NCI-H2107 treated with DMSO at 0.1 percent for 48 hours (cell line): ENCODE results near the gene NRAP.

Experiments
- DNase-seq: peaks from one replicate; lab custom pipeline; 2025; ENCODE audit not compliant: unreplicated experiment; lab: John Stamatoyannopoulos, UW

The NRAP gene, protein sequence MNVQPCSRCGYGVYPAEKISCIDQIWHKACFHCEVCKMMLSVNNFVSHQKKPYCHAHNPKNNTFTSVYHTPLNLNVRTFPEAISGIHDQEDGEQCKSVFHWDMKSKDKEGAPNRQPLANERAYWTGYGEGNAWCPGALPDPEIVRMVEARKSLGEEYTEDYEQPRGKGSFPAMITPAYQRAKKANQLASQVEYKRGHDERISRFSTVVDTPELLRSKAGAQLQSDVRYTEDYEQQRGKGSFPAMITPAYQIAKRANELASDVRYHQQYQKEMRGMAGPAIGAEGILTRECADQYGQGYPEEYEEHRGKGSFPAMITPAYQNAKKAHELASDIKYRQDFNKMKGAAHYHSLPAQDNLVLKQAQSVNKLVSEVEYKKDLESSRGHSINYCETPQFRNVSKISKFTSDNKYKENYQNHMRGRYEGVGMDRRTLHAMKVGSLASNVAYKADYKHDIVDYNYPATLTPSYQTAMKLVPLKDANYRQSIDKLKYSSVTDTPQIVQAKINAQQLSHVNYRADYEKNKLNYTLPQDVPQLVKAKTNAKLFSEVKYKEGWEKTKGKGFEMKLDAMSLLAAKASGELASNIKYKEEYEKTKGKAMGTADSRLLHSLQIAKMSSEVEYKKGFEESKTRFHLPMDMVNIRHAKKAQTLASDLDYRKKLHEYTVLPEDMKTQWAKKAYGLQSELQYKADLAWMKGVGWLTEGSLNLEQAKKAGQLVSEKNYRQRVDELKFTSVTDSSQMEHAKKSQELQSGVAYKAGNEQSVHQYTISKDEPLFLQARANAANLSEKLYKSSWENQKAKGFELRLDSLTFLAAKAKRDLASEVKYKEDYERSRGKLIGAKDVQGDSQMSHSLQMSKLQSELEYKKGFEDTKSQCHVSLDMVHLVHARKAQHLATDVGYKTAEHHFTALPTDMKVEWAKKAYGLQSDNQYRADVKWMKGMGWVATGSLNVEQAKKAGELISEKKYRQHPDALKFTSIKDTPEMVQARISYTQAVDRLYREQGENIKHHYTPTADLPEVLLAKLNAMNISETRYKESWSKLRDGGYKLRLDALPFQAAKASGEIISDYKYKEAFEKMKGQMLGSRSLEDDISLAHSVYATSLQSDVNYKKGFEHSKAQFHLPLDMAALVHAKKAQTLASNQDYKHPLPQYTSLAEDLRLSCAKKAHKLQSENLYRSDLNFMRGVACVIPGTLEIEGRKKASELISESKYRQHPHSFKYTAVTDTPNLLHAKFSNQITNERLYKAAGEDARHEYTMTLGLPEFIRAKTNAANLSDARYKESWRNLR (N-terminal part only)

DNA sequence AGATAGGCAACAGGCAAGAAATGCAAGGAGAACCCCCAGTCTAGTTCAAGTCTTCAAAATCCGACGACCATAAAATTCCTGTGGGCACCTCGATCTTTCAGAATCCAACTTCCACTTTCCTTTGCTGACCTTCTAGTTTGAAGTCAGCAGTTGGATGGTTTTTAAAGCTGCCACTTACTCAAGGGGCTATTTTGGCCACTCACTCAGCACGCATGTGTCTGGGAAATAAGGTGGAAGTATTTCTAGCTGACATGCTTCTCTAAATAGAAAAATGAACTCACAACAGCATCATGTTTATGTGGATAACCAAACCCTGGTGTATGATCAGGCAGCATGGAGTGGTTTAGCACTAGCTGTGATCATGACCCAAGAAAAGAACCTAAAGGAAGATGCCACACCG is at the start of gene NRAP:
TSS of gene NRAP (minus strand) at position 134 of the 400 bp plus-strand sequence. CDS start 159 bp downstream, outside the sequence.
- DNase-seq: no peak

DNA sequence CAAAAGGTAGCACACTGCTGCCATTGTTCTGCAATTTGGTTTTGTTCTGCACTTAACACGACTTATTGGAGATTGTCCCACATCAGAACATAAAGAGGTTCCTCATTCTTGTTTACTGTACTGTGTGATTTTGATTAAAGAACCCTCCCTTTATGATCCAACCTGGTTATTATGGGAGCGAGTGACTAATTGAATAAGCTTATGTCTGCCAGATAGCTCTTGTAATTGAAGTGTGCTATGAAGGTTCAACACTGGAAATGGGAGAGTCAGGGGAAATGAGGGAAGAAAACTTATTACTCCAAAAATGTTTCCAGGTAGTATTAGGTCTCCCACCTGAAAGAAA is 49.8 kb upstream of the NRAP start:
- DNase-seq: no peak

GRCh38 chr10:113712755-113713639 is 49.2 kb upstream of the NRAP start:
- no peak for DNase-seq

GRCh38 chr10:113712024-113712423 is 48.2 kb upstream of the NRAP start:
- DNase-seq: no peak

DNA sequence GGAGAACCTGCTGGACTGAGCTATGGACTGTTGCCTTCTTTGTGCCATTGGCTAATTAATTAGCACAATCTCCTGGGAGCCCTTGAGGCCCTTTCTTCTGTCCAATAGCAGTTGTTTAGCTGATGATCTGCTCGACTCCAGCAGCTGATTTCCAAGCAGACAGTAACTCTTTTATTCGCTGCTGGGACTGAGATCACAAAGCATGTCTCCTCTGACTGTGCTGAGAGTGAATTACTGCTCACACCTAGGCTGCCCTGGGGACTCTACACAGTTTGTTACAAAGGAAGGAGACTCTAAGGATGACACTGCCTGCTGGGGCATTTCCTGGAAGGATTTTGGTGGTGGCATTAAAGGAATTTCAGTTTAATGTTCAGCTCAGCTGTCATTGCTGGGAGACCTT is 47.3 kb upstream of the NRAP start:
- no peak for DNase-seq

DNA sequence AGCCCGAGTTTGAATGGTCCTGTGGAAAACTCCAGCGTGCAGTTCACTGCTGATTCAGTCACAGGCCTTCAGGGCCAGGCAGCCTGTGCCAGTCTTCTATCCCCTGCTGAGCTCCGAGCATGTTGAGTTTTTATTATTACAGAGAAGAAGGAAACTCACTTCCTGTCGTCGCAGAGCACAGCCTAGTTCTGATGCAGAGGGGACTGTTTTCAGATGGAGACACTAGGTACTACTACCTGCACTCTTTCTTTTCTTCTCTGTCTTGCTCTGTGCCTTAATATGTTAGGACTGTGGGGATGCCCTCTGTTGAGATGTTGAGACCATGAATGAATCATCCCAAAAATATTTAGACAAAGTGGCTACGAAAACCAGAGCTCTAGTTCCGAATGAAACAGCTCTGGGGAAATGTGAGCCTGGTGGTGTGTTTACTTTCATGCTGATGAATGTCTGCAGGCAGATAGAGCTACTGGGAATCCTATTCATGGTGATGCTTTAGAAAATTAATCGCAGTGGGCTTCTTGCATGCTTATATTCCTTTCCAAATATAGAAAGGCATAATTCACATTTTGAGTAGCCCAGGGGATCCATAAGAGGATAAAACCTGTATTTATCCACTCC is 45.5 kb upstream of the NRAP start:
- DNase-seq: no peak

GRCh38 chr10:113708640-113709039 is 44.8 kb upstream of the NRAP start:
- no peak for DNase-seq

GRCh38 chr10:113706623-113707022 is 42.8 kb upstream of the NRAP start:
- no peak for DNase-seq

DNA sequence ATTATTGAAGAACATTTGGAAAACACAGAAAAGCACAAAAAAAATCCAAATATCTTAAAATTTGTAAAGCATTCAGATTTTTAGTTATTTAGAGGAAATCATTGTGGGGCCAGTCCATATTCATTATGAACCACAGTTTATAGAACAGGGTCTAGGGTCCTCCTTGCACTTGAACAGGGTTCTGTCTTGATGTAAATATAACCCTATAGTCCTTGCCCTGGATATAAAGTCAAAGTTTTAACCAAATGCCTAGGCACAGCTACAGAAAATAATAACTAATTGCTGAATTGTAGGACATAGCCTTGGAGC is 41.5 kb upstream of the NRAP start:
- no peak for DNase-seq

GRCh38 chr10:113704637-113705343 is 40.9 kb upstream of the NRAP start:
- DNase-seq: peak; percentile 4

GRCh38 chr10:113697595-113697994 is 33.8 kb upstream of the NRAP start:
- no peak for DNase-seq

GRCh38 chr10:113695691-113696090 is 31.9 kb upstream of the NRAP start:
- DNase-seq: no peak

GRCh38 chr10:113693348-113693747 is 29.5 kb upstream of the NRAP start:
- no peak for DNase-seq

GRCh38 chr10:113692271-113692670 is 28.4 kb upstream of the NRAP start:
- no peak for DNase-seq

GRCh38 chr10:113691381-113691780 is 27.5 kb upstream of the NRAP start:
- DNase-seq: no peak

GRCh38 chr10:113690749-113691148 is 26.9 kb upstream of the NRAP start:
- DNase-seq: no peak

- DNase-seq: no peak
These were observed 25.7 kb upstream of the NRAP start for GRCh38 chr10:113689574-113689973.

DNA sequence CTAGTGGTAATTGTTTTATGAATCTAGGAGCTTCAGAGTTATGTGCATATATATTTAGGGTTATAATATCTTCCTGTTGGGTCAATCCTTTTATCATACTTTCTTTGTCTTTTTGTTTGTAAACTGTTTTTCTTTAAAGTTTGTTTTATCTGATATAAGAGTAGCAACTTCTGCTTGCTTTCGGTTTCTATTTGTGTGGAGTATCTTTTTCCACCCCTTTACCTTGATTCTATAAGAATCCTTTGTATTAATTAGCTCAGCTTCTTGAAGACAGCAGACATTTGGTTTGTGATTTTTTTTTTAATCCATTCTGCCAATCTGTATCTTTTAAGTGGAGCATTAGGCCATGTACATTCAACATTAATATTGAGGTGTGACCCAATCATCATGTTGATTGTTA is 25.2 kb upstream of the NRAP start:
- no peak for DNase-seq

- DNase-seq: no peak
These were observed 23.2 kb upstream of the NRAP start for GRCh38 chr10:113687037-113687436.

DNA sequence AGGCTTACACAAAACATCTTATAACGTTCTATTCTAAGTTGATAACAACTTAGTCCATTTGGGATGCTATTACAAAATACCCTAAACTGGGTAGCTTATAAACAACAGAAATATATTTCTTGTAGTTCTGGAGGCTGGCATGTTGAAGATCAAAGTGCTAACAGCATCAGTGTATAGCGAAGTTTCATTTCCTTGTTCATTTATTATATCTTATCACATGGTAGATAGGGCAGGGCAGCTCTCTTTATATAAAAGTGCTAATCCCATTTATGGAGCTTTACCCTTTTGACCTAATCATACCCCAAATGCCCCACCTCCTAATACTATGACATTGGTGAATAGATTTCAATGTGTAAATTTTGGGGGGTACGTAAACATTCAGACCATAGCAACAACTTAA is 22.2 kb upstream of the NRAP start:
- DNase-seq: no peak
